Gastroesophageal sphincter (tissue), 3 donors: ENCODE results near the gene STAG3.
"Not testable (repeated sequence)": the region's sequence is repeated elsewhere in the genome, so short reads cannot be mapped to it uniquely, and the experiment has no call there.

Experiments
- EP300 ChIP-seq: sonication (generic); formaldehyde crosslinking; IDR thresholded peaks from one replicate; pipeline ENCODE4 v1.6.1; 2017; ENCODE audit warnings: antibody characterized with exemption, mild to moderate bottlenecking
- TF ChIP-seq, protein P1 (sequence below), 4 experiments: fragments of 200-600 bp in 2 of 4; fragments of 450-650 bp in 2 of 4; sonication (generic) in 1 of 4; IDR thresholded peaks; one replicate each; pipeline ENCODE4 v1.5.1; 2017 to 2019; ENCODE audit warnings: antibody characterized with exemption in 4 of 4, mild to moderate bottlenecking in 2 of 4, moderate library complexity in 2 of 4

DNA sequence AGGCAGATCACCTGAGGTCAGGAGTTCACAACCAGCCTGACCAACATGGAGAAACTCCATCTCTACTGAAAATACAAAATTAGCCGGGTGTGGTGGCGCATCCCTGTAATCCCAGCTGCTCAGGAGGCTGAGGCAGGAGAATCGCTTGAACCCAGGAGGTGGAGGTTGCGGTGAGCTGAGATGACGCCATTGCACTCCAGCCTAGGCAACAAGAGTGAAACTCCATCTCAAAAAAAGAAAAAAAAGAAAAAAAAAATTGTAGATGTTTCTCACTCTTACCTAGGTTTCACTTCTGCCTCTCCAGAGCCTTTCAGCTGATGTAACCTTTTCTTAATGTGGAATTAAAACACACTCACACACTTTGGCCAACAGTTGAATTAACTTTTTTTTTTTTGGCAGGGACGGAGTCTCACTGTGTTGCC, 18.2 kb downstream of the STAG3 start:
- TF ChIP-seq, protein P1, sequence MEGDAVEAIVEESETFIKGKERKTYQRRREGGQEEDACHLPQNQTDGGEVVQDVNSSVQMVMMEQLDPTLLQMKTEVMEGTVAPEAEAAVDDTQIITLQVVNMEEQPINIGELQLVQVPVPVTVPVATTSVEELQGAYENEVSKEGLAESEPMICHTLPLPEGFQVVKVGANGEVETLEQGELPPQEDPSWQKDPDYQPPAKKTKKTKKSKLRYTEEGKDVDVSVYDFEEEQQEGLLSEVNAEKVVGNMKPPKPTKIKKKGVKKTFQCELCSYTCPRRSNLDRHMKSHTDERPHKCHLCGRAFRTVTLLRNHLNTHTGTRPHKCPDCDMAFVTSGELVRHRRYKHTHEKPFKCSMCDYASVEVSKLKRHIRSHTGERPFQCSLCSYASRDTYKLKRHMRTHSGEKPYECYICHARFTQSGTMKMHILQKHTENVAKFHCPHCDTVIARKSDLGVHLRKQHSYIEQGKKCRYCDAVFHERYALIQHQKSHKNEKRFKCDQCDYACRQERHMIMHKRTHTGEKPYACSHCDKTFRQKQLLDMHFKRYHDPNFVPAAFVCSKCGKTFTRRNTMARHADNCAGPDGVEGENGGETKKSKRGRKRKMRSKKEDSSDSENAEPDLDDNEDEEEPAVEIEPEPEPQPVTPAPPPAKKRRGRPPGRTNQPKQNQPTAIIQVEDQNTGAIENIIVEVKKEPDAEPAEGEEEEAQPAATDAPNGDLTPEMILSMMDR (IDR thresholded peaks at IDR 0.05), result not testable (repeated sequence)
- TF ChIP-seq EP300, result not testable (repeated sequence)
